ENCODE data around the gene ALDH5A1.

Gene ALDH5A1

GRCh38 chr6:24529985-24530384 lies 35.2 kb downstream of the ALDH5A1 start:
- DNase-seq, result no peak

GRCh38 chr6:24534329-24534728 lies 39.6 kb downstream of the ALDH5A1 start:
- DNase-seq, result no peak

- DNase-seq, result no peak
Measured at GRCh38 chr6:24535210-24535609, 40.4 kb downstream of the ALDH5A1 start.

- DNase-seq, result no peak
Measured at GRCh38 chr6:24536466-24536865, 41.7 kb downstream of the ALDH5A1 start.

GRCh38 chr6:24537082-24537699 lies 42.4 kb downstream of the ALDH5A1 start:
- no peak for DNase-seq

- DNase-seq, result no peak
Measured at GRCh38 chr6:24537771-24538385, 43.1 kb downstream of the ALDH5A1 start.

GRCh38 chr6:24539416-24539815 lies 44.6 kb downstream of the ALDH5A1 start:
- no peak for DNase-seq

GRCh38 chr6:24540197-24540596 lies 45.4 kb downstream of the ALDH5A1 start:
- DNase-seq, result no peak

- no peak for DNase-seq
Measured at GRCh38 chr6:24543683-24544082, 48.9 kb downstream of the ALDH5A1 start.

GRCh38 chr6:24545183-24545582 lies 50.4 kb downstream of the ALDH5A1 start:
- no peak for DNase-seq

GRCh38 chr6:24545691-24546090 lies 50.9 kb downstream of the ALDH5A1 start:
- no peak for DNase-seq

GRCh38 chr6:24546439-24546838 lies 51.7 kb downstream of the ALDH5A1 start:
- no peak for DNase-seq

- peak; percentile 43 for DNase-seq
Measured at GRCh38 chr6:24547243-24547642, 52.5 kb downstream of the ALDH5A1 start.

- DNase-seq, result no peak
Measured at GRCh38 chr6:24549158-24549557, 54.4 kb downstream of the ALDH5A1 start.

- DNase-seq, result no peak
Measured at GRCh38 chr6:24549674-24550353, 55.0 kb downstream of the ALDH5A1 start.

- no peak for DNase-seq
Measured at GRCh38 chr6:24551139-24551538, 56.4 kb downstream of the ALDH5A1 start.

- no peak for DNase-seq
Measured at GRCh38 chr6:24554474-24554873, 59.7 kb downstream of the ALDH5A1 start.

GRCh38 chr6:24558516-24558915 lies 63.7 kb downstream of the ALDH5A1 start:
- no peak for DNase-seq

GRCh38 chr6:24564081-24564480 lies 69.3 kb downstream of the ALDH5A1 start:
- no peak for DNase-seq

GRCh38 chr6:24565196-24565595 lies 70.4 kb downstream of the ALDH5A1 start:
- DNase-seq, result no peak

GRCh38 chr6:24566020-24566767 lies 71.4 kb downstream of the ALDH5A1 start:
- no peak for DNase-seq

- DNase-seq, result no peak
Measured at GRCh38 chr6:24568683-24569082, 73.9 kb downstream of the ALDH5A1 start.

GRCh38 chr6:24569811-24570210 lies 75.0 kb downstream of the ALDH5A1 start:
- DNase-seq, result no peak

GRCh38 chr6:24571361-24571760 lies 76.6 kb downstream of the ALDH5A1 start:
- DNase-seq, result no peak

All from hematopoietic multipotent progenitor cell treated with erythropoietin and hydrocortisone succinate and interleukin-3 and kit ligand, for 4 days (in vitro differentiated cells).